Mucosa of stomach (tissue), 1 donor: ENCODE measurements around the gene ANAPC2.

Experiments used
- H3K27me3 ChIP-seq: one replicate; pipeline ENCODE4 v1.7.0; 2013; ENCODE audit warnings: mild to moderate bottlenecking, low read length; ENCODE audit not compliant: control insufficient read depth, insufficient read depth
- H3K36me3 ChIP-seq: one replicate; pipeline ENCODE4 v1.7.0; 2013; ENCODE audit warnings: low read length; ENCODE audit not compliant: control insufficient read depth, insufficient read depth
- H3K4me1 ChIP-seq: one replicate; pipeline ENCODE4 v1.7.0; 2013; ENCODE audit warnings: mild to moderate bottlenecking, low read length; ENCODE audit not compliant: control insufficient read depth, insufficient read depth
- H3K4me3 ChIP-seq: one replicate; pipeline ENCODE4 v1.7.0; 2013; ENCODE audit warnings: low read length
- H3K9ac ChIP-seq: one replicate; pipeline ENCODE4 v1.7.0; 2013; ENCODE audit warnings: mild to moderate bottlenecking, low read length, moderate library complexity
- H3K9me3 ChIP-seq: one replicate; pipeline ENCODE4 v1.7.0; 2013; ENCODE audit warnings: mild to moderate bottlenecking, low read length, moderate library complexity; ENCODE audit not compliant: control insufficient read depth
- donor health status: Pancreatic carcinoma.

ANAPC2 gene

GRCh38 chr9:137171149-137171900, 17.0 kb downstream of the ANAPC2 start:
- Histone ChIP-seq H3K4me3 (no peak overlapping the region), H3K27me3 (peaks cover 78% of the 10 kb centered on the region), H3K36me3 (no peaks in the 10 kb centered on the region), H3K9ac (no peak overlapping the region), H3K9me3 (no peaks in the 10 kb centered on the region), H3K4me1 (peaks cover 40% of the 10 kb centered on the region)

GRCh38 chr9:137170486-137171148, 17.7 kb downstream of the ANAPC2 start:
- no peaks in the 10 kb centered on the region for H3K9me3 ChIP-seq
- H3K4me3 ChIP-seq, result no peak overlapping the region
- peaks cover 40% of the 10 kb centered on the region for H3K4me1 ChIP-seq
- peaks cover 84% of the 10 kb centered on the region for H3K27me3 ChIP-seq
- no peak overlapping the region for H3K9ac ChIP-seq
- H3K36me3 ChIP-seq, result no peaks in the 10 kb centered on the region

GRCh38 chr9:137169896-137170358, 18.4 kb downstream of the ANAPC2 start, which contains the start of gene LRRC26:
Gene LRRC26, minus strand, starts transcription at chr9:137170051. Its CDS starts 108 bp downstream, at chr9:137169943.
- Histone ChIP-seq H3K9ac (no peak within 1 kb of the TSS), H3K36me3 (no peaks in the 10 kb centered on the region), H3K27me3 (peaks cover 87% of the 10 kb centered on the region), H3K4me1 (peaks cover 35% of the 10 kb centered on the region), H3K4me3 (no peak within 1 kb of the TSS), H3K9me3 (no peaks in the 10 kb centered on the region)

- Histone ChIP-seq H3K4me3 (no peak overlapping the region), H3K9ac (no peak overlapping the region), H3K27me3 (peaks cover 89% of the 10 kb centered on the region)
These were observed 19.2 kb downstream of the ANAPC2 start for GRCh38 chr9:137168904-137169856.

GRCh38 chr9:137168573-137168903, 19.8 kb downstream of the ANAPC2 start:
- Histone ChIP-seq H3K9me3 (no peaks in the 10 kb centered on the region), H3K9ac (no peak overlapping the region), H3K36me3 (no peaks in the 10 kb centered on the region), H3K4me3 (no peak overlapping the region), H3K4me1 (peaks cover 33% of the 10 kb centered on the region), H3K27me3 (peaks cover 89% of the 10 kb centered on the region)

More at GRCh38 chr9:137168904-137169856, 19.2 kb downstream of the ANAPC2 start:
- no peaks in the 10 kb centered on the region for H3K36me3 ChIP-seq
- no peaks in the 10 kb centered on the region for H3K9me3 ChIP-seq
- H3K4me1 ChIP-seq, result peaks cover 34% of the 10 kb centered on the region

GRCh38 chr9:137167747-137168572, 20.4 kb downstream of the ANAPC2 start:
- Histone ChIP-seq H3K36me3 (no peaks in the 10 kb centered on the region), H3K9ac (no peak overlapping the region), H3K9me3 (no peaks in the 10 kb centered on the region), H3K27me3 (peaks cover 86% of the 10 kb centered on the region), H3K4me3 (no peak overlapping the region), H3K4me1 (peaks cover 33% of the 10 kb centered on the region)

GRCh38 chr9:137167277-137167746, 21.0 kb downstream of the ANAPC2 start:
- Histone ChIP-seq H3K4me3 (no peak overlapping the region), H3K9ac (no peak overlapping the region), H3K4me1 (peaks cover 32% of the 10 kb centered on the region), H3K27me3 (peaks cover 86% of the 10 kb centered on the region), H3K36me3 (no peaks in the 10 kb centered on the region), H3K9me3 (no peaks in the 10 kb centered on the region)

GRCh38 chr9:137166380-137167229, 21.8 kb downstream of the ANAPC2 start:
- H3K4me3 ChIP-seq, result no peak overlapping the region

GRCh38 chr9:137165250-137165836, 23.0 kb downstream of the ANAPC2 start:
- peaks cover 84% of the 10 kb centered on the region for H3K27me3 ChIP-seq

More at GRCh38 chr9:137166380-137167229, 21.8 kb downstream of the ANAPC2 start:
- Histone ChIP-seq H3K36me3 (no peaks in the 10 kb centered on the region), H3K27me3 (peaks cover 86% of the 10 kb centered on the region), H3K9ac (no peak overlapping the region), H3K4me1 (peaks cover 31% of the 10 kb centered on the region), H3K9me3 (no peaks in the 10 kb centered on the region)

More at GRCh38 chr9:137165250-137165836, 23.0 kb downstream of the ANAPC2 start:
- peaks cover 30% of the 10 kb centered on the region for H3K4me1 ChIP-seq
- H3K9me3 ChIP-seq, result no peaks in the 10 kb centered on the region
- H3K4me3 ChIP-seq, result no peak overlapping the region
- no peaks in the 10 kb centered on the region for H3K36me3 ChIP-seq
- no peak overlapping the region for H3K9ac ChIP-seq
